Lung (tissue), 12 donors: ENCODE data around the gene ATP13A4. TPM values are rescaled to one million over a fixed set of nuclear protein-coding genes. Genes with fewer than 3 reads are reported as not detected.
A peak's percentile ranks its signal among the peaks of the same experiment; 100 is the strongest.

Experiments used
- ATAC-seq: fragments of 200-7000 bp; cut with Tn5 transposase; one replicate; pipeline ENCODE4 v1.9.1; 2020; ENCODE audit warnings: moderate number of reproducible peaks; ENCODE audit not compliant: insufficient read depth, low FRiP score
- DNase-seq, 3 donors: peaks; one replicate each; pipeline ENCODE4 v3.0.0-alpha.2; 2013 to 2017
- H3K27ac ChIP-seq, 2 donors: one replicate each; pipeline ENCODE4 v1.5.1; 2013; ENCODE audit warnings: mild to moderate bottlenecking in 2 of 2, moderate library complexity in 2 of 2, control low read depth in 1 of 2, inconsistent platforms in 1 of 2, low read depth in 1 of 2, low read length in 1 of 2
- H3K27me3 ChIP-seq, 3 donors: one replicate each; pipeline ENCODE4 v1.5.1; 2013; ENCODE audit warnings: low read length in 2 of 3; ENCODE audit not compliant: control insufficient read depth in 3 of 3, insufficient read depth in 3 of 3
- H3K36me3 ChIP-seq, 4 donors: one replicate each; pipeline ENCODE4 v1.5.1; 2013; ENCODE audit warnings: low read length in 4 of 4, mild to moderate bottlenecking in 1 of 4, moderate library complexity in 1 of 4; ENCODE audit not compliant: control insufficient read depth in 4 of 4, insufficient read depth in 4 of 4
- H3K4me1 ChIP-seq, 5 donors: one replicate each; pipeline ENCODE4 v1.5.1; 2013; ENCODE audit warnings: low read length in 5 of 5, mild to moderate bottlenecking in 2 of 5, moderate library complexity in 1 of 5; ENCODE audit not compliant: control insufficient read depth in 5 of 5, insufficient read depth in 5 of 5
- H3K4me3 ChIP-seq: one replicate; pipeline ENCODE4 v1.5.1; 2013; ENCODE audit warnings: mild to moderate bottlenecking, control low read depth, moderate library complexity
- H3K9ac ChIP-seq, 2 donors: one replicate each; pipeline ENCODE4 v1.5.1; 2013; ENCODE audit warnings: low read length in 2 of 2, control low read depth in 1 of 2; ENCODE audit not compliant: insufficient read depth in 1 of 2
- H3K9me3 ChIP-seq, 4 donors: one replicate each; pipeline ENCODE4 v1.5.1; 2013; ENCODE audit warnings: low read length in 3 of 4, mild to moderate bottlenecking in 1 of 4, moderate library complexity in 1 of 4; ENCODE audit not compliant: control insufficient read depth in 4 of 4, insufficient read depth in 3 of 4
- CTCF ChIP-seq: IDR thresholded peaks from 2 replicates; pipeline ENCODE4 v1.5.1; 2012; ENCODE audit warnings: mild to moderate bottlenecking; ENCODE audit errors: control extremely low read depth, extremely low read depth
- WGBS, 2 donors: extraction: QIAGEN DNeasy Blood & Tissue Kit; methylation state at CpG; one replicate each; pipeline ENCODE4 v1.1.7; 2013; 5-methylcytosine and 5-hydroxymethylcytosine counted together
- polyA plus RNA-seq, 2 donors: library from polyadenylated mRNA; stranded (reverse); fragments of 200-250 nt; gene quantifications; one replicate each; pipeline ENCODE4 v1.2.1, GENCODE V29; 2013
- total RNA-seq, 2 donors: library from RNA; depleted of rRNA in 1 of 2; stranded (reverse); fragments of >200 nt in 1 of 2; gene quantifications; one replicate each; pipeline ENCODE4 v1.2.1, GENCODE V29; 2014 to 2021
- donor health status: control.
- donor health status: control.
- donor health status: Bipolar disorder and iron deficiency.
- donor health status: healthy.
- donor health status: DM: yes; HTN: yes; CAD: no.

Gene ATP13A4
- total and polyA plus RNA-seq, 4 donors = 25.5 to 202 (median 85.9) TPM

DNA sequence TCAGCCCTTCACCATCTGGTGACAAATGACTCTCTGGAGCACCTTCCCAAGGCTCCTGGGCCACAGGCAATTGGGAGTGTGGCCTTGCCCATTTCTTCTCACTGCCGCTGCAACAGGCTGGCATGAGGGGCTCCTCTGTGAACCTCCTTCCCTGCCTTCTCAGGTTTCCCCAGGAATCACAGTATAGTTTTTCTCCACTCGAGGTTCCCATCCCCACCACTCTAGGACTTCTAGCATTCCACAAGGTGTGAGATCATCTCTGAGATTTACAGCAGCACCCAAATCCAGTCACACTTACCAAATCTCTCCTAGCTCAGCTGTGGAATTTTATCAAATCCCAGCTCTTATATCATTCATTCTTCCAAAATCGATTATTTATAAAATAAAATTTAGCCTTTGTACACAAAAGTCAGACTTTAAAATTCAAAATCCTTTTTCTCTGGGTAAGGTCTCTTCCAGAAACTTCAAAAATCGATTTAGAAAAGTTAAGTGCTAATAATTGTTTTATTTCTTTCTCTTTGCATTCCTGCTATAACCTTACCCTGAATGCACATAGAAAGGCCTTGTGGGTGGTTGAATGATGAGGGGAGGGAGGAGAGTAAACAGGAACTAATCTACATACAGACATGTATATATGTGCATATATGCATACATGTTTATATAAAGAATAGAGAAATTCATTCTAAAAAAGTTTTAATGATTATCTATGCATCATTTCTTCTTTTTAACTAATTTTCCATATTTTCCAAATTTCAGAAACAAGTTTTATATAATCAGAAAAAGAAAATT lies 18.9 kb upstream of the ATP13A4 start:
- Histone ChIP-seq H3K9ac (no peak overlapping the region), H3K9me3 (no peaks in the 10 kb centered on the region), H3K27ac (no peak overlapping the region), H3K36me3 (no peaks in the 10 kb centered on the region), H3K4me3 (no peak overlapping the region), H3K4me1 (no peaks in the 10 kb centered on the region), H3K27me3 (no peaks in the 10 kb centered on the region)
- TF ChIP-seq CTCF = no peak
- DNase-seq (peak in 1 of 3 donors; percentile 27), ATAC-seq (no peak)
- WGBS, 2 donors = 73 to 76% methylated on average over 4 of the region's 4 CpGs

DNA sequence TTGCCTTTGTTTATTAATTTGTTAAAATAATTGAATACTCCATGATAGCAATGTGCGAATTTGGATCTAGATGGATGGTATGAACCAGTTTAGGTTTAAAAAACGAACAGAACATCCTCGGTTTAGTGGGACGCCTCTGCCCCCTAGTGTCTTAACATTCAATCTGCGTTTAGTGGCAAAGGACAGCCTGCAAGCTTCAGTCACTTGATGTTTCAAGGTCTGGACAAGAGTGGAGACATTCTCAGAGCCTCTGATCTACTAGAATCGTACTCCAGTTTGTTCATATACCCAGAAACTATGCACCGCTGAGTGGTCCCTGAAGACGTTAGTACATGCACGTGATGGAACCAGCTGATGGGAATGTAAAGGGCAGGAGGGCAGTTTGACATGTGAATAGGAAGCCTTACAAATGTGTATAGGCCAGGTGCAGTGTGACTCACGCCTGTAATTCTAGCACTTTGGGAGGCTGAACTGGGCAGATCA lies 17.8 kb upstream of the ATP13A4 start:
- Histone ChIP-seq H3K4me3 (no peak overlapping the region), H3K36me3 (no peaks in the 10 kb centered on the region), H3K9me3 (no peaks in the 10 kb centered on the region), H3K27me3 (no peaks in the 10 kb centered on the region), H3K27ac (no peak overlapping the region), H3K4me1 (no peaks in the 10 kb centered on the region), H3K9ac (no peak overlapping the region)
- WGBS, 2 donors = 9 to 12% methylated on average over 10 of the region's 10 CpGs
- ATAC-seq (peak; percentile 55), DNase-seq (peak; percentile 74 to 80 (median 75))
- TF ChIP-seq CTCF = peak; percentile 57

GRCh38 chr3:193569119-193569518 lies 14.4 kb upstream of the ATP13A4 start:
- Histone ChIP-seq H3K4me1 (no peaks in the 10 kb centered on the region), H3K9me3 (no peaks in the 10 kb centered on the region), H3K27me3 (no peaks in the 10 kb centered on the region), H3K27ac (no peak overlapping the region), H3K36me3 (no peaks in the 10 kb centered on the region), H3K4me3 (no peak overlapping the region), H3K9ac (no peak overlapping the region)
- no peak for ATAC-seq
- TF ChIP-seq CTCF = no peak
- no peak for DNase-seq
- 92 to 93% methylated on average over 2 of the region's 2 CpGs for WGBS, 2 donors
